ENCODE measurements around the gene SCLY.
A peak's percentile ranks its signal among the peaks of the same experiment; 100 is the strongest.

The SCLY gene

DNA sequence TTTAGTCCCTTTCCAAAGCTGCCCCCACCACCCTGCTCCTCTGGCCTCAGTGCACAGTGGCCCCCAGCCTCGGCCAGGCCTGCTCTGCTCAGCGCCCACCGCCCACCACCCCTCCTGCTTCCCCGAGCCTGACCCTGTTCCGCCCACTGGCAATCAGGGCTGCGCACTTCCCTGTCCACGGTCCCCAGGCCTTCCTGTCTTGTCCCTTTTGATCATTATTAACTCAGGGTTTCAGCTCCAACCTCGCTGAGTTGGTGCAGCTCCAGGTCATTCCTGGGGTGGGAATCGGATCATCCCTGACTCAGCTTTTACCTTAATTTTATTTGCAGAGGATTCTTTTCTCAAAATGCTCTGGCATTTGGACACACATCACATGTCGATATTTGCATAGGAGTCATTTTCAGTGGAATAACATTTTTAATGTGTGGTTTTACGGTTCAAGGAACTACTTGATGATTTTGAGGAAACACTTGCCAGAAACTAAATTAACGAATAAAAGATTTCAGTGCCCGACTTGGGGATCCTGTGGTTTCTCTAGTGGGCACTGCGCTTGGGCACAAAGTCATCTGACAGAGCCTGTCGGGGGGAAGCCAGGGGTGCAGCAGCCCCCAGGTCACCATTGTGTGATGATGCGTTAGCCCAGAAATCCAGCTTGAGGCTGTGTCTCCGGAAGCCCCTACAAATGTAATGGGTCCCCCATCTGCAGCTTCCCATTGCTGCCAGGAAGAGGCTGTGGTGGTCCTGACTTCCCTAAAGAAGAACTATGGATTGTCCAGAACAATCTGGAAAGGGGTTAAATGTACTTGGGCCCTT, 38.3 kb downstream of the SCLY start:
- DNase-seq = no peak

DNA sequence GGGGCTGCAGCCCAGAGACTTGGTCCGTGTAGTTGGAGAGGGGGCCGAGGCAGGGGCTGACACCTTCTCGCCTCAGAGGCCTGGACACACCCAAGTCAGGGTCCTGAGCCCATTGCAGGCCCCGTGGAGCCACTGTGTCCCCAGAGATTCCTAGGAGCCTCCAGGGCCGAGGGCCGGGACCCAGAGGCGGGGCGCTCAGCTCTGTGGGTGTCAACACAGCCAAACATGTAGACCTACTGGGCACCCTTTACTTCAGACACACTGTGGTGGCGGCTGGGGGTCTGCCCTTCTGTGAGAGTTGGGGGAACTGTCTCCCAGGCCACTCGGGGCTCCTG, 38.9 kb downstream of the SCLY start:
- DNase-seq = no peak

DNA sequence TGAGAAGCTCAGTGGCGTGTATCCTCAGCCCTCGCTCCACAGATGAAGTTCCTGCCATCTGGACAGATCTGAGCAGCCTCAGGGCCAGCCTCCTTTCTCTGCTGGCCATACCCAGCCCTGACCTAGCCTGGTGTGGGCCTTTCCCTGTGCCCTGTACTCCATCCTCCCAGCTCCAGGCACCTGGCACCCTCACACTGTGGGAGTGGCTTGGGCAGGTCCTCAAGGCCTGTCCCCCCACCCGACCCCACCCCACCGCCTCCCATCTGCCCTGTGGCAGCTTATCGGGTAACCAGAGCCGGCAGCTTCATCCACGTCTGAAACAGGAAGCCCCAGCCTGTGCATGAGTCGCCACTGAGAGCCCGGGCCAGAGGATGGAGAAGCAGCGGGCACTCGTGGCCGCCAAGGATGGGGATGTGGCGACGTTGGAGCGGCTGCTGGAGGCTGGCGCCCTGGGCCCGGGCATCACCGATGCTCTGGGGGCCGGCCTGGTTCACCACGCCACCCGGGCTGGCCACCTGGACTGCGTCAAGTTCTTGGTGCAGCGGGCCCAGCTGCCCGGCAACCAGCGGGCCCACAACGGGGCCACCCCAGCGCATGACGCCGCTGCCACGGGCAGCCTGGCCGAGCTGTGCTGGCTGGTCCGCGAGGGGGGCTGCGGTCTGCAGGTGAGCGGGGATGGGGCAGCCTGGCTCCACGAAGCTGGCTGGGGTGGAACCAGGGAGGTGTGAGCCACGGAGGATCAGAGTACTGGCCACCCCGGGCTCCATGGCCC, 39.4 kb downstream of the SCLY start, which contains the start of gene ESPNL:
ESPNL (plus strand) TSS at position 292 of the 772 bp plus-strand sequence; CDS start at position 372, 80 bp downstream.
- no peak for DNase-seq

DNA sequence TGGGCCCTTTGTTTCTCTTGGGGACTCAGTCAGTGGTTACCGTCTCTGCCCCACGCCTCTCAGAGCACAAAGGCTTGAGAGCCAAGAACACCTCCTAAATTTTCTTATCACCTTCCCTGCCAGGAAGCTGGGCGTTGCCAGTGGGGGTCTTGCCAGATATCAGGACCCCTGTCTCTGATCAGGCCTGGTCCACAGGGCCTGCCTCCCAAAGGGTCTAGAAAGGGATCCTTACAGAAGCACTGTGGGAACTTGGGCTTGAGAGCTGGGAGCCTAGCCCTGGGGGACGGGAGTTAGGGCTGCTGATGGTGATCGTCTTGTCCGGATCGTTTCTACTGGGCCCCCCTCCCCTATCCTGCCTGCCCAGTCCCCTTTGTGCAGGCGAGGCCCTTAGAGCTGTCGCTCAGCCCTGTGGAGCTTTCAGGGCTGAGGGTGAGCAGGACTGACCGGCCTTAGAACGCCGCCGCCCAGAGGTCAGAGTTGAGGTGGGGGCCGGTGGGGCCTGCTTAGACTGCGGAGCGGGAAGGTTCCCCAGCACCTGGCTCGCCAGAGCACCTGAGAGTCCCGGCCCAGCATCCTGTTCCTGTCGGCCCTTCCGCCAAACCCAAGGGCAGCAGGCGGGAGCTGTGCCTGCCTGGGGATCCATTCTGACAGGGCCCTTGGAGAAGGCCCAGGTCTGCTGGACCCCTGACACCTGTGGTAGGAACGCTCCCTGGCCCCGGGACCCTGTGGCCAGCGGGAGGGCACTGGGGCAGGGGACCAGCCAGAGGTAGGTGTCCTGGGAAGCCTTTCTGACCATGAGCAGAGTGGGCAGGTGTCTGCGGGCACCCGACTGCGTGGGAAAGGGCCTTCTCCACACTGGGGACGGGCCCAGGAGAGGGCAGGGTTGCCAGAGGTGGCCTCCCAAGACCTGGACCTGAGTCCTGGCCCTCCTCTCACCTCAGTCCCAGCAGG, 40.3 kb downstream of the SCLY start:
- no peak for DNase-seq

DNA sequence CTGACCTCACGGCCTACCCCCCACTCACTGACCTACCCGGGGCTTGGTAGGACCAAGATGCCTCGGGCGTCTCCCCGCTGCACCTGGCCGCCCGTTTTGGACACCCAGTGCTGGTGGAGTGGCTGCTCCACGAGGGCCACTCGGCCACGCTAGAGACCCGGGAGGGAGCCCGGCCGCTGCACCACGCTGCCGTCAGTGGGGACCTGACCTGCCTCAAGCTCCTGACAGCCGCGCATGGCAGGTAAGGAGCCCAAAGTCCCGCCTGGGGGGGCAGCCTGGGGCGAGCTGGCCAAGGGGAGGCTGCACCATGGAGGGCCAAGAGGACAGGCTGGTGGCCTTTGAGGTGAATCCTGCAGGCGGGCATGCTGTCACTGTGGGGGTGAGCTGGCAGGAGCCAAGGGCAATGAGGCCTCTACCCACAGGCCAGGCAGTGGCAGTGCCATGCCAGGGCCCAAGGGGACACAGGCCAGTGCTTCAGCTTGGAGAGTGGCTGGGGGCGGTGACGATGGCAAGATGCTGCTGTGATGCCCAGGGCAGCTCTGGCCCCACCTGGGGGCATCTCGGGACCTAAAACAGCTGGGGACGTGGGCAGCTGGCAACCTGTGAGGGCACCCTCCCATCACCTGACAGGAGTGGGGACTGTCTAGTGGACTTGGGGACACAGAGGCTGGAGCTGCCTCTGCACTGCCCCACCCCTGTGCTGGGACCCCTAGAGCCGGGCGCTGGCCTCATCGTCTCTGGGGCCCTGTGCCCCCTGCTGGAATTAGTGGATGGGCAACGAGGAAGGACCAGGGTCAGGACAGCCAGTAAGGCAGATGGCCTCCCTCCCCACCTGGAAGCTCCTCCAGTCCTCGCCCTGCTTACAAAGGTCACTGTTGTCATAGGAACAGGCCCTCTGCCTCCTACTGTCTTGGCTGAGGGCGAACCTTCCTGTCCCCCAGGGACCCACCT, 41.4 kb downstream of the SCLY start:
- no peak for DNase-seq

DNA sequence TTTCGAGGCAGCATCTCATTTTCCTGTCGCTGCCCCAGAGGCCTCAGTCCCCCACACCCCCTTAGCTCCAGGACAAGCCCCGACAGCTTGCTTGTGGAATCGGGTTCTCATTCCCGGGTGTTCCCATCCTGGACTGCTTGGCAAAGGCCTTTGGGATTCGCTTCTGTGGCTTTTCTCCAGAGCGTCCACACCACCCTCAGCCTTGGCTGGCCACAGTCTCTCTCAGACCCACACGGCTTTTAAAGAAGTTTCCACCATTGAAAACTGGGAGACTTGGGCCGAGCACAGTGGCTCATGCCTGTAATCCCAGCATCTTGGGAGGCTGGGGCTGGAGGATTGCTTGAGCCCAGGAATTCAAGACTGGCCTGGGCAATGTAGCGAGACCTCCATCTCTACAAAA, 42.1 kb downstream of the SCLY start:
- DNase-seq = no peak

DNA sequence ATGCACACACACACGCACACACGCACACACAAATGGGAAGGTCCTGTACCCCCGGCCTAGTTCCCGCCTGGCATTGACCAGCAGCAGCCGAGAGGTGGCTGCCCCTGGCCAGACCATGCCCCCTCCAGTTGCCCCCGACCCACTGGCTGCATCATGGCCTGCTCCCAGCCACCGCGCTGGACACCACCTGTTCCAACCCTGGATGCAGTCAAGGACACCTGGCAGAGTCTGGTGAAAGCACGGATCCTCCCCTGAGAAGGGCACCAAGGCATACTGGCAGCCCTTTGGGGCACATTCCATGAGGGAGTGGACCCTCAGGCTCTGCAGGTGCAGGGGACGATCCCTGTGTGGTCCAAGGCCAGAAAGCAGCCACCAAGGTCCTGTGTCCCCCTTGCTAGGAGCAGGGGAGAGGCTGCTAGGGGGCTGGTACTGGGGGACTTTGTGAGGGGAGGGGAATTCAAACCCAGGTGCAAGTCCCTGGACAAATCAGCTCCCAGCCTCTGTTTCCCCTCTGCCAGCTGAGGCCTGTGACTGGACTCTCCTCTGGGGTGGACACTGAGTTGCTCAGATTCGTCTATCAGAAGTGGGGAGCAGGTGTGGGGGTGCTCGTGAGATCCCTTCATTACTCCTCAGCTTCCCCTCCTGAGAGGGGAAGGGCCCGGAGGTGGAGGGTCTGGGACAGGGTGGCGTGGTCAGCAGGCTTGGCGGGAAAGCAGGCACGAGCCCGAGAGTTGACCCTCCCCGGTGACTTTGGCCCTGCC, 42.8 kb downstream of the SCLY start:
- no peak for DNase-seq

DNA sequence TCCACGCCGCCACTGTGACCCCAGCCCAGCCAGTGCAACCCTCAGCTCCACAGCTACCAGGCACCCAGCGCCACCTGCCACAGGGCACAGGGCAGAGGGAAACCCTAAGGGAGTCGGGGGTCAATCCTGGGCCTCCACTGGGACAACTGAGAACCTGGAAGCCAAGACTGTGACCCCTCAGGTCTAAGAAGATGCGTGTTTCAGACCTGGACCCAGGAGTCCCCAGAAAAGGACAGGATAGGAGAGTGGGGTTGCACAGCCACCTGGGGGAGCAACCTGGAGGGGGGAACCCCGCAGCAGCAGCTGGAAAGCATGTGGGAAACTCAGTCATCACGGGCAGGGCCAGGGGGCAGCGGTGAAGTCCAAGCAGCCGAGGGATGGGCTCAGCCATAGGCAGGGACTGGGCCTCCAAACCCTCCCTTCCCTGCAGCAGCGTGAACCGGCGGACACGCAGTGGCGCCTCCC, 43.5 kb downstream of the SCLY start:
- DNase-seq = no peak

DNA sequence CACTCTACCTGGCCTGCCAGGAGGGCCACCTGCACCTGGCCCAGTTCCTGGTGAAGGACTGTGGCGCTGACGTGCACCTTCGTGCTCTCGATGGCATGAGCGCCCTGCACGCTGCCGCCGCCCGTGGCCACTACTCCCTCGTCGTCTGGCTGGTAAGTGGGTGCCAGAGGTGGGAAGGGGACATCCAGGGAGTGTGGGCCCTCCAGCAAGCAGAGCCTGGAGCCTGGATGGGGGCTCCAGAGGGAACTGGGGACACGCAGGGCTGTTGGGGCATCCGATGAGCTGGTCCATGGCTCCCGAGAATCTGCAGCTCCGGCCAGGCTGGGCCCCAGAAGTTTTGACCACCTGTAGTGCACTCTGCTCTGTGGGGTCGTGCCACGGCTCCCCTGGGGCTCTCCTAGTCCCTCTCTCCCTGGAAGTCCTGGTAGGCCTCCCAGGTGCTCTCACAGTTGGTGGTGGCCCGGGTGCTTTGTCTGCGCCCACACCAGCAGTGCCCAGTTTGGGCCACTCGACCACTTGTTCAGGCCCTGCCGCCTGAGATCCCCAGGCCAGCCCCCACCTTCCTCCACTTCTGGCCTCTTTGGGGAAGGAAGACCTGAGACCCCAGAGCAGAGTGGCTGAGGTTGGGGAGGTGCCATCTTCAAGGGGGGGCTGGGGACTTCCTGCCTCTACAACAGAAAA, 44.0 kb downstream of the SCLY start:
- DNase-seq = no peak

DNA sequence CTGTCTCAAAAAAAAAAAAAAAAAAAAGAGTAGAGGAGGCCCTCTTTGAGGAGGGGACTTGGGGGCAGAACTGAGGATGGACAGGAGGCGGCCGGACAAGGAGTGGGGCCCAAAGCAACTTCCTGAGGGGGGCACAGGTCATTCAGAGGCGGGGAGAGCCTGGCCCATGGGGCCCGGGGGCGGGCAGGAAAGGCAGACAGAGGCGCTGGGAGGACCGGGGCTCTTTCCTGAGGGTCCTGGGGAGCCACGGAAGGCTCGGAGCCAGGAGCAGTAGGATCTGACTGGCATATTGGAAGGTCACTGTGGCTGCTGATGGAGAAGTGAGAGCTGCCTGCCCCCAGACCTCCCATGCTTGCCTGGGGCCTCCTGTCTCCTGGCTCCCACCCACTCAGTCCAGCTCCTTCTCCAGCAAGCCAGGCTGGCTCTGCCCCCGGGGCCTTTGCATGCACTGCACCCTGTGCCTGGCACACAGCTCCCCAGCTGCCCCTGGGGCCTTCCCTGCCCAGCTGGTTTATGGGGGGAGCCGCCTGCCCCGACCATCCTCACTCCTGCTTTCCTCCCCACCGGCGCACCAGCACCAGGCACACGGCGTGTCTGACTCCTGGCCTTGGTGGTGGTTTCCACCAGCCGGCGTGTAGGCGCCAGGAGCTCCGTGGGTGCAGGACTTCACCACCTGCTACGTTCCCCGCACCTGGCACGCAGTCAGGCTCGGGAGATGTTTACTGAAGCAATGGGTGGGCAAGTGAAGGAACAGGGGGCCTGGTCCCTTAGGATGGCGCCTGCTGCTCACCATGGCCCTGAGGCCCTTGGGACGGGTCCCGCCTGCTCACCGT, 44.9 kb downstream of the SCLY start:
- no peak for DNase-seq

DNA sequence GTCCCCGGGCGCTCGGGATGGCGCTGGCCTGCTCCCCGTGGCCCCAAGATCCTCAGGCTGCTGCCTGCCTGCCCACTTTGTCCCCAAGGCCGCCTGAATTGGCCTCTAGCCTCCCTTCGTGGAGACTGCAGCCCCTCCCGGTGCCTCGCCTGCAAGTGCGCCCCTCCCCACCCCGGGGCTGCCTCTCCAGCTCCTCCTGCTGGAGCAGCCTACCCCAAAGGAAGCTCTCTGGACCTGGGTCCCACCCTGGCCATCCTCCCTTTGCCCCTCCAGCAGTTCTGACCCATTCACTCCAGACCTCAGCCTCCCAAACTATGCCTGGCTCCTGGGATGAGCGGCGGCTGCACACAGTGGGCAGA, 45.5 kb downstream of the SCLY start:
- DNase-seq = no peak

DNA sequence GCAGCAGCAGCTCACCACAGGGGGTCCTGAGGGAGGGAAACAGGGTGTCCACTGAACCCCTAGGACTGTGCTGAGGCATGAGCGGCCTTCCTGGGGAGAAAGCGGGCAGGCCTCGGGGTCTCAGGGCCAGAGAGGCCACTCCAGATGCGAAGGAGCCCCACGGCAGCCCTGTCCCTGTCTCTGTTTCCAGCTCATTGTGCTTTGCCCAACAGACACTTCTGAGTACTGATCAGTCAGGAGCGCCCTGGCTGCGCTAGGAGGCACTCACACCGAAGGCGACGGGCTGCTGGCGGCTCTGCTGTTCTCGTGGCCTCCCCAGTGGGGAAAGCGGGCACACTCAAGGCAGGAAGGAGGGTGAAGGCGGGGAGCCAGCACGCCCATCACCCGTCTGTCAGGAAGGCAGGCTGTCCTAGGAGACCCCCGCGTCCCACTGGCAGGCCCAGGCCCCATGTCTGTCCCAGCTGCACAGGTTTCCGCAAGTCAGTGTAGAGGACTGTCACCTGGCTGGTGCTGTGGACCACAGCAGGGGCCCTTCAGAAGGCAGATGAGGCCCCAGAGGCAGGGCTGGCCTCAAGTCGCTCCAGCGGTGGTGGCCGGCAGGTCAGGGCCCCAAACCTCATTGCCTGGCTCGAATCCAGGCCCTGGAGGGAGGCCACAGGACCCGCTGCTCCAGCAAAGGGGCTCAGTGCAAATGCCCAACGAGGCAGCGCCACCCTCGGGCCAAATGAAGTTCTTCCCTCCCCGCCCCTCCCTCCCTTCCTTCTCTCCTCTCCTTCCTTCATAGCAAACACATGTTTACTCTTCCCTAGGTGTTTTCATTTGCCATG, 46.1 kb downstream of the SCLY start:
- no peak for DNase-seq

DNA sequence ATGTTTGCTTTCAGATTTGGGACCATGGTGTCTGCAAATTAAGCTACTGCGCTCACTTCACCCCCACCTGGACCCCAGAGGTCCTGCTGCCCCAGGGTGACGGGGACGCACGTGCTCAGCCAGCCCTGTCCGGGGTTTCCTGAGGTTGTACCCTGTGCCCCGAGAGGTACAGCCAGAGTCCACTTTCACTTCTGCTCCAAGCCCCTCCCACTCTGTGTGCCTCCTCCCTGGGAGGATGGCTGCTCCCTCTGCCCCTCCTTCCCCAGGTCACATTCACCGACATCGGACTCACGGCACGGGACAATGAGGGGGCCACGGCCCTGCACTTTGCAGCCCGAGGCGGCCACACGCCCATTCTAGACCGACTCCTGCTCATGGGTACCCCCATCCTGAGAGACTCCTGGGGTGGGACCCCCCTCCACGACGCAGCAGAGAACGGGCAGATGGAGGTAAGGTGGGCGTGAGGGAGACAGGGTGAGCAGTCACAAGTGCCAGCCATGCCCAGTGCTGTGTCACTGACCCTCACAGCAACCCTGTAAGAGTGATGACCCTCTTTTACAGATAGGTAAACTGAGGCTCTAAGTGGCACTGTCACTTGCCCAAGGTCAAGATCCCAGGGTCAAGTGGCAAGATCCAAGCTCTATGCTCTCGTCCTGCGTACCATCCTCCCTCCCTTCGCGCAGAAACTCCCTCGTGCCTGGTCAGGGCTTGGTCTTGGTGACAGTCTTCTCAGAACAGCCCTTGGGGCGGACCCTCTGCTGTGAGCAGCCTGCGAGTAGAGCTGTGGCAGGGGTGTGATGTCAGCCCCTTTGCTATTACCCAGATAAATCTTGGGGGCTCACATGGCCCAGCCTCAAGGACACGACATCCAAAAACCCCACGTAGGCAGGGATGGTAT, 47.0 kb downstream of the SCLY start:
- no peak for DNase-seq

DNA sequence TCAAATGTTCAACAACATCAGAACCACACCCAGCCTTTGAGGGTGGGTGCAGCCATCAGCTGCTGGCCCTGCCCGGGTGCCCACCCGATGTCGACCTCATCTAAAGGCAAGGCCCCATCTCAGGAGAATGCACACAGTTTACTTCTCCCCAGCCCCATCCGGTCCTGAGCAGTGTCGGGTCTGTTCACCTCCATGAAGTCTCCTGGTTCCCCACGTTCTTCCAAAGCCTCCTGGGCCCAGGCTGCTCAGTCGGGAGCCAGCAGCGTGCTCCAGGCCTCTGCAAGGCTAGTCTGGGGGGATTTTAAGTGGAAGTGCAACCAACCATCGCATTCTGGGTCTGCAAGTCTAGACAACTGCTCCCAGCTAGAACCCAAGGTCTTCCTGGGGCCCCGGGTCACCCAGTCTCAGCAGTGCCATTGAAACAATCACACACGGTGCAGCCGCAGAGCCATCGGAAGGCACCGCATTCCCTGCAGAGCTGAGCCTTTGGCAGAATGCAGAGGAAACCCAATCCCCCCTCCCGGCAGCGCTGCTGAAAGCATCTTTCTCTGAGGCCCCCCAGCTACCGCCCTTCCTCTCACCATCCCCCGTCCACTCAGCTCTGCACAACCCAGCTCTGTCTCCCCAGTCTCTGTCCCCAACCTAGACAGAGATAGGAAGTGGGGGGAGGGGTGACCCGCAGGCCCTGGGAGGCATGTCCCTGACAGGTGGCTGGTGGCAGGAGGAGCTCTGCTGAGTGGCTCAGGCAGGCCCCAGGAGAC, 47.8 kb downstream of the SCLY start:
- peak; percentile 42 for DNase-seq

DNA sequence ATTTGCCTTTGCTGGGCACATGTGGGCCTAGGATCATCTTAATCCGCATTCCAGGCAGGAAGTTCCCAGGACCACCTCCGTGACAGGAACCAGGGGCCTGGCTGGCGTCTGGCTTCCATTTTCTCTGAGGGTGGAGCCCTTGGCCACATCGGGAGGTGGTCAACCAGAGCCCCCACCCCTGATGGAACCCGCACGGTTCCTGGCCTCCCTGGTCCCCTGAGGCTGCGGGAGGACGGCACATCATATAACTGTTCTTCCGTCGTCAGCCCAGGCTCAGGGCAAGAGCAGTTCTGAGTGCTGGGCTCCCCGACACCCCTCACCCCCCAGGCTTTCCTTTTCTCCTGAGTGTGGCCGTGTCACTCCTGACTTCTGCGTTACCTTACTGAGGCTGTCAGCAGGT, 52.8 kb downstream of the SCLY start:
- DNase-seq = no peak

DNA sequence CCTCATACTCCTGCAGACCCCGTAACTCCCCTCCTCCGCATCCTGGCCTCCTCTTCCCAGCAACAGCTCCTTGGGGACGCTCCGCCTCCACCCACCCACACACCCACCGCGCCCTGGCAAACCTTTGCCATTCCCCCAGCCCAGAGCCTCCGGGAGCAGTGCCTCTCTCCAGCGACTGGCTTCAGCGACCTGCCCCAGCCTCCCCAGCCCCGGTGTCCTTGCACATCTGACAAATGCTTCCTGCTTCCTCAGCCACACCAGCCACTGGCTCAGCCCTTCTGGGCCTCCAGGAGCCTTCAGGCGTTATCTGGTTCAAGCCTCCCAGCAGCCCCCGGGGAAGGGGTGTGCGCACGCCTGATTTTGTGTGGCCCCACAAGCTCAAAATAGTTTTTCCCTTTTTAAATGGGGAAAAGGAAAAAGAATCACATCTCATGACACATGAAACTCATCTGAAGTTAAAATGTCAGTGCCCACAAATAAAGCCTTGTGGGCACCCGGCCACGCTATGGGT, 53.6 kb downstream of the SCLY start:
- DNase-seq = no peak
